SK-N-SH (cell line): Measurements from ENCODE around the gene ARAP1. TPM values are rescaled to one million over a fixed set of nuclear protein-coding genes. Genes with fewer than 3 reads are reported as not detected.

ENCODE experiments used
- CTCF ChIA-PET: fragments of 300-600, 350-600 bp; formaldehyde crosslinking; extraction: SDS; loops from one replicate; lab custom pipeline; 2021; lab: Yijun Ruan, JAX
- POLR2A ChIA-PET: fragments of 350-600 bp; sonication (Branson Sonifier 250); formaldehyde crosslinking; extraction: SDS; loops from one replicate; lab custom pipeline; 2020; ENCODE audit warnings: antibody characterized with exemption, inconsistent platforms; lab: Yijun Ruan, JAX
- DNase-seq: peaks from one replicate; pipeline ENCODE4 v3.0.0; 2012
- H2AFZ ChIP-seq: fragments of 200-600 bp; sonication (generic); 2 replicates; pipeline ENCODE4 v1.8.1; 2016; ENCODE audit warnings: antibody characterized with exemption, mild to moderate bottlenecking, low read depth
- H3F3A ChIP-seq: fragments of 200-600 bp; sonication (generic); replicated peaks from 2 replicates; pipeline ENCODE3; 2016; ENCODE audit warnings: antibody characterized with exemption, mild to moderate bottlenecking; ENCODE audit not compliant: insufficient read depth
- H3K27ac ChIP-seq, 2 experiments: fragments of 200-500 bp in 1 of 2; fragments of 200-600 bp in 1 of 2; sonication (Bioruptor generic) in 1 of 2; sonication (generic), shearing (Covaris generic) in 1 of 2; 2 replicates each; pipeline versions ENCODE4 v1.5.1 to v1.6.1; 2014 to 2016; ENCODE audit warnings: low read depth in 2 of 2, inconsistent platforms in 1 of 2, low read length in 1 of 2, mild to moderate bottlenecking in 1 of 2, mixed read lengths in 1 of 2
- H3K27me3 ChIP-seq: fragments of 200-600 bp; sonication (generic), shearing (Covaris generic); 2 replicates; pipeline ENCODE4 v1.6.1; 2016; ENCODE audit warnings: mixed run types; ENCODE audit not compliant: insufficient read depth
- H3K36me3 ChIP-seq, 2 experiments: fragments of 200-500 bp in 1 of 2; fragments of 200-600 bp in 1 of 2; sonication (Bioruptor generic) in 1 of 2; sonication (generic) in 1 of 2; replicated peaks in 1 of 2; 2 replicates each; pipeline versions ENCODE3 to v1.5.1; 2014 to 2016; ENCODE audit warnings: low read length in 1 of 2, mild to moderate bottlenecking in 1 of 2; ENCODE audit not compliant: insufficient read depth in 2 of 2, control insufficient read depth in 1 of 2
- H3K4me1 ChIP-seq, 2 experiments: fragments of 200-500 bp in 1 of 2; fragments of 200-600 bp in 1 of 2; sonication (Bioruptor generic) in 1 of 2; sonication (generic), shearing (Covaris generic) in 1 of 2; 2 replicates each; pipeline versions ENCODE4 v1.5.1 to v1.6.1; 2014 to 2016; ENCODE audit warnings: low read depth in 1 of 2, low read length in 1 of 2, mixed run types in 1 of 2; ENCODE audit not compliant: insufficient read depth in 2 of 2, control insufficient read depth in 1 of 2
- H3K4me2 ChIP-seq: fragments of 200-600 bp; sonication (generic), shearing (Covaris generic); 2 replicates; pipeline ENCODE4 v1.6.1; 2017; ENCODE audit warnings: mixed run types
- H3K4me3 ChIP-seq, 2 experiments: fragments of 200-500 bp in 1 of 2; fragments of 200-600 bp in 1 of 2; sonication (Bioruptor generic) in 1 of 2; sonication (generic), shearing (Covaris generic) in 1 of 2; 2 replicates each; pipeline versions ENCODE4 v1.5.1 to v1.8.1; 2014 to 2016; ENCODE audit warnings: low read depth in 2 of 2, inconsistent platforms in 1 of 2, low read length in 1 of 2, mild to moderate bottlenecking in 1 of 2, mixed read lengths in 1 of 2, moderate library complexity in 1 of 2
- H3K79me2 ChIP-seq: fragments of 200-600 bp; sonication (generic); 2 replicates; pipeline ENCODE4 v1.8.1; 2017; ENCODE audit warnings: mild to moderate bottlenecking; ENCODE audit not compliant: insufficient read depth
- H3K9ac ChIP-seq: fragments of 200-600 bp; sonication (generic); 2 replicates; pipeline ENCODE4 v1.6.1; 2017; ENCODE audit warnings: mixed run types
- H3K9me2 ChIP-seq: fragments of 200-600 bp; sonication (generic); 2 replicates; pipeline ENCODE4 v1.6.1; 2017; ENCODE audit warnings: mixed run types
- H3K9me3 ChIP-seq: fragments of 200-600 bp; sonication (generic); 2 replicates; pipeline ENCODE4 v1.6.1; 2017; ENCODE audit warnings: mixed run types, mild to moderate bottlenecking, moderate library complexity
- H4K20me1 ChIP-seq: fragments of 200-600 bp; sonication (generic); 2 replicates; pipeline ENCODE4 v1.6.1; 2017; ENCODE audit warnings: mild to moderate bottlenecking, mixed run types; ENCODE audit not compliant: insufficient read depth
- GATA2 ChIP-seq: sonication (generic); formaldehyde crosslinking; IDR thresholded peaks from 2 replicates; pipeline ENCODE4 v1.5.0; 2020; ENCODE audit warnings: mild to moderate bottlenecking, missing genetic modification reagents
- MEF2A ChIP-seq: IDR thresholded peaks from 2 replicates; pipeline ENCODE4 v1.4.0; 2012; ENCODE audit warnings: low read depth, borderline replicate concordance
- PBX3 ChIP-seq: IDR thresholded peaks from 2 replicates; pipeline ENCODE4; 2012
- REST ChIP-seq: IDR thresholded peaks from 2 replicates; pipeline ENCODE4 v1.6.1; 2012; ENCODE audit warnings: mild to moderate bottlenecking, low read depth, low read length, moderate library complexity
- SIN3A ChIP-seq: IDR thresholded peaks from 2 replicates; pipeline ENCODE4 v1.6.1; 2012; ENCODE audit warnings: low read depth, mild to moderate bottlenecking, low read length, moderate library complexity, borderline replicate concordance
- WGBS: methylation state at CpG from one replicate; pipeline ENCODE4 v1.1.6; 2017; ENCODE audit warnings: low lambda C conversion rate; 5-methylcytosine and 5-hydroxymethylcytosine counted together
- polyA plus RNA-seq, 3 experiments: library from polyadenylated mRNA; depleted of rRNA; stranded (reverse); fragments of >200 nt; gene quantifications; 2 replicates each; pipeline ENCODE4 v1.2.3, GENCODE V29; 2012

Gene ARAP1
- polyA plus RNA-seq, 1 of the 3 experiments (the other 2 are of a cell fraction) = 56.6 TPM

- H3K9me2 ChIP-seq = no peaks in the 10 kb centered on the region
- no peaks in the 10 kb centered on the region for H4K20me1 ChIP-seq
- no peaks in the 10 kb centered on the region for H3K79me2 ChIP-seq
- H3K9ac ChIP-seq = no peak overlapping the region
- H3K27ac ChIP-seq = no peak overlapping the region
- H2AFZ ChIP-seq = no peak overlapping the region
- TF ChIP-seq MEF2A (no peak), SIN3A (no peak), GATA2 (no peak)
- ChIA-PET POLR2A (no interaction called here), CTCF (interaction anchor here (1.2 to 18.2 kb wide), 5 partner anchors 11 to 183 kb away, joined by 4 to 276 read pairs (median 38); no protein-coding TSS in a partner anchor)
- no peaks in the 10 kb centered on the region for H3F3A ChIP-seq
- H3K4me1 ChIP-seq = peaks cover 0 to 43% of the 10 kb centered on the region in 2 experiments; a peak in 1 of 4 replicates
- no peaks in the 10 kb centered on the region for H3K36me3 ChIP-seq
- peaks cover 13% of the 10 kb centered on the region; the same call in 1 of the 2 replicates for H3K27me3 ChIP-seq
- no peak for DNase-seq
- H3K9me3 ChIP-seq = no peaks in the 10 kb centered on the region
- 65% methylated on average over 3 of the region's 8 CpGs for WGBS
- no peak overlapping the region for H3K4me2 ChIP-seq
- no peak overlapping the region for H3K4me3 ChIP-seq
Measured at GRCh38 chr11:72655014-72655413, 97.2 kb downstream of the ARAP1 start.

- peaks cover 0 to 44% of the 10 kb centered on the region in 2 experiments; a peak in 1 of 4 replicates for H3K4me1 ChIP-seq
- CTCF ChIA-PET = interaction anchor here (1.3 to 18.2 kb wide), 7 partner anchors 10 to 182 kb away, joined by 3 to 276 read pairs (median 36); no protein-coding TSS in a partner anchor
- H4K20me1 ChIP-seq = no peaks in the 10 kb centered on the region
- no peaks in the 10 kb centered on the region for H3K36me3 ChIP-seq
- POLR2A ChIA-PET = no interaction called here
- H3K9me3 ChIP-seq = no peaks in the 10 kb centered on the region
- H3K4me3 ChIP-seq = no peak overlapping the region
- no peaks in the 10 kb centered on the region for H3K9me2 ChIP-seq
- H3K79me2 ChIP-seq = no peaks in the 10 kb centered on the region
- no peak overlapping the region for H3K27ac ChIP-seq
- no peak overlapping the region for H2AFZ ChIP-seq
- H3K27me3 ChIP-seq = peaks cover under 1% of the 10 kb centered on the region; the same call in 1 of the 2 replicates
- H3F3A ChIP-seq = no peaks in the 10 kb centered on the region
- TF ChIP-seq PBX3 (no peak), REST (no peak)
- no peak overlapping the region for H3K4me2 ChIP-seq
- WGBS = 29% methylated on average over 3 of the region's 3 CpGs
- DNase-seq = no peak
- no peak overlapping the region for H3K9ac ChIP-seq
Measured at GRCh38 chr11:72653649-72654048, 98.6 kb downstream of the ARAP1 start.
